NCI-H2227 (cell line): ENCODE data around the gene ALAS1.

Experiments used
- DNase-seq: peaks from one replicate; lab custom pipeline; 2025; ENCODE audit not compliant: unreplicated experiment; lab: John Stamatoyannopoulos, UW

Gene ALAS1

GRCh38 chr3:52233968-52234367, 36.0 kb downstream of the ALAS1 start:
- no peak for DNase-seq

- no peak for DNase-seq
Observed at GRCh38 chr3:52234516-52235447, 36.8 kb downstream of the ALAS1 start.

DNA sequence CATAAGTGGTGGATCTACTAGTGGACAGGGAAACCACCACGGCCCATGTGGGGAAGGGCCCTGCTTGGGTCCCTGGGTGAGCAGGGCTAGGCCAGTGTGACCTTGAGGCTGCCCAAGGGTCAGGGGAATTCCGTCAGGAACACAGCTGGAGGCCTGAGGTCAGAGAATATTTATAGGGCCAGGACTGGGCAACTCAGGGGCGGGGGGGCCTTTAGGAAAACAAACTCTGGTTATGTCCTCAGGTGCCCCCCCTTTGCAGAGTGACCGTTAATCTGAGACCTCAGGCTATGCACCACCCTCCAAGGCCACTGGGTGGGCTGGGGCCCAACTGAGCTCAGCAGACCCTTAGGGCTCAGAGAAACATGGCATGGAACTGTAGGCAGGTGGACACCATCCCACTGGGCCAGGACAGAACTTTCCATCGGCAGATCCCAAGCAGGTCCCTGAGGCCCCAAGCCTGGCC, 38.5 kb downstream of the ALAS1 start:
- DNase-seq, result no peak

DNA sequence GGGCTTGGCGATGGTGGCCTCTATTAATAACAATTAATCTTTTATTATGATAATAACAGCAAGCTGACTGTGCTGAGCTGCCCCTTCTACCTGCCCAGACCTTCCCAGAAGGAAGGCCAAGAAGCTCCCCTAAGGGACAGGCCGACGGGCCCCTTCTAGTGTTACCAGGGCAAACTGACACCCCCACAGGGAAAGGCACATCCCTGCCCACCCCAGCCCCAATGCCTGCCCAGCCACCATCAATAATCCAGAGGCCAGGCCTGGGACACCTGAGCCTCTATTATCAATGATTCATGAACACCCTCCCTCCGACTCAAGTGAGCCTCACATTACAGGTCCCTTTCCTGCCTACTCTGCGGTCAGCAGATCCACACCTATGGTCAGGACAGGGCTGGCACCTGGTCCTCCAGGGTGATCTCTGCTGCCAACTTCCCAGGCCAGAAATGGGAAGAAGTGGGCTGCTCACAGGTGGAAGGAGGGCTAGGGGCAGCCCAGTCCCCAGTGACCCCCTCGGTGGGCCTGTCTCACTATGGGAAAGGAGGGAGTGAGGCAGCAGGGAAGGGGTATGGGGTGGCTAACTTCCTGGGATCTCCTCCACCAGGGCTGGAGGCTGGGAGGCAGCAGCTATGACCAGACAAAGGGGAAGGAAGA, 39.2 kb downstream of the ALAS1 start:
- no peak for DNase-seq

- DNase-seq, result no peak
Observed at GRCh38 chr3:52237657-52238172, 39.8 kb downstream of the ALAS1 start.

GRCh38 chr3:52238193-52238760, 40.3 kb downstream of the ALAS1 start:
- DNase-seq, result no peak

GRCh38 chr3:52238761-52239701, 41.1 kb downstream of the ALAS1 start, which contains the start of gene TWF2:
TSS of gene TWF2 (minus strand) at chr3:52239158. CDS start at chr3:52239016, 142 bp downstream.
- peak; percentile 80 for DNase-seq

DNA sequence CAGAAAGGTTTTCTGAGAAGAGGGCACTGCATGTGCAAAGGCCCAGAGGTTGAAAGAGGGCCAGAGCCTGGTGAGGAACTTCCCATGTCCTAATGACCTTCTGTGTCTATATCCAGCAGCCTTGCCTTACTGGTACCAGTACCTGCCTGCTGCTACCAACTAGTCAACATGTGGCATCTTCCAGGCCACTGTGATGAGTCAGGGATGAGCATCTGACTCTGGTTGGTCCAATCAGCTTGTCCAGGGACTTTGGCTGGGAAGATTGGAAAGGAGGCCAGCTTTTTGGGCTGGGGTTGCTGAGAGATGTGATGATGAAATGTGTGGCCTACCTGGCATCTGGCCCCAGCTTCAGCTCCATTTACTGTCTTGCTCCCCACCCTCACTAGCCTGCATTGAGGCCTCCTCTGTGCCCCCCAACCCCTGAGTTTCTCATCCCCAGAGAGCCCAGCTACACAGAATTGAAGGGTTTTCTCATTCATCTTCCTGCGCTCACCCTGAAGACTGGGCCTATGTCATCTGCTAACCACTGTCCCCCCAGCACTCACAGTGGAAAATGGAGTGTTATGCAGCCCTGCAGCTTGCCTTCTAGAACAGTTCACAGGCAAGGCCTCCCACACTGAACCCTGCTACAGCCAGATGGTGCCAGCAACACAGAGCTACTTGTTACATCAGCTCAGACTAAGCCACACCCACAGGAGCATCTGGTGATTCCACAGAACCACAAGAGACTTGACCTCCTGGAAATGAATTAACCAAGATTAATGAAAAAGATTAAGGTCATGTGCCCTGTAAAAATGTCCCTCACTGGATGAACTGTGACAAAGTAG, 42.3 kb downstream of the ALAS1 start:
- DNase-seq, result peak; percentile 41

DNA sequence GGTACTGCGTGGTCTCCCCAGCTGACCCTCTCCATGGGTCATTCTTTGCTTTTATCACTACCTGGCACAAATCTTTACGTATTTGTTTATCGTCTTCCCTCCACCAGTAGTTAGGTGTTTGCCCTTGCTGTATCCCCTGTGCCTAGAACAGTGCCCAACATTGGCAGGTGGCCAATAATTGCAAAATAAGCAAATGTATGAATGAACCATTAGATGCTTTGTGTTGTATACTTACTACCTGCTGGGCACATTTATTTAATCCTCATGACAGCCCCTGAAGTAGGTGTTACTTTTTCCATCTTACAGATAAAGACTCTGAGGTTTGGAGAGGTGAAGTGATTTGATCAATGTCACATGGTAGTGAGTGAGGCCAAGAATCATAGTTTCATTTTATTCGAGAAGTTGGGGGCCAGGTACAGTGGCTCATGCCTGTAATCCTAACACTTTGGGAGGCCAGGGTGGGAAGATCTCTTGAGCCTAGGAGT, 43.0 kb downstream of the ALAS1 start:
- no peak for DNase-seq

DNA sequence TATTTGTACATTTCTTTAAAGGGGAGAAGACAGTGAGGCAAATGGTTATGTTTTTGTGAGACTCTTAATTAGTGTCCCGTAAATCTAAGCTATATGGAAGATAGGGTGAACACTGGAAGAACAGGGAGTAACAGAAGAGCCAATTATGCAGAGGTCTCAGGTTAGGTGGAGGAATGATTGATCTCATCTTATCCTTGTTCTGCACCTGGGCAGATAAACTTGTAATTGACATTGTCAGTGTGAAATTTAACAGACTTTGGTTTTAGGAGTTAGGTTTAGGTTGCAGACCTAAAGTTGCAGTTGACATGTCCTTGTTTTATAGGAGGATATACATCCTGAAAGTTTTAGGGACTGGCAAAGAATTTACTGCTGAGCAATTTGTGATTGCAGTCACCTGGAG, 44.1 kb downstream of the ALAS1 start:
- no peak for DNase-seq

GRCh38 chr3:52243791-52244628, 46.0 kb downstream of the ALAS1 start:
- no peak for DNase-seq

DNA sequence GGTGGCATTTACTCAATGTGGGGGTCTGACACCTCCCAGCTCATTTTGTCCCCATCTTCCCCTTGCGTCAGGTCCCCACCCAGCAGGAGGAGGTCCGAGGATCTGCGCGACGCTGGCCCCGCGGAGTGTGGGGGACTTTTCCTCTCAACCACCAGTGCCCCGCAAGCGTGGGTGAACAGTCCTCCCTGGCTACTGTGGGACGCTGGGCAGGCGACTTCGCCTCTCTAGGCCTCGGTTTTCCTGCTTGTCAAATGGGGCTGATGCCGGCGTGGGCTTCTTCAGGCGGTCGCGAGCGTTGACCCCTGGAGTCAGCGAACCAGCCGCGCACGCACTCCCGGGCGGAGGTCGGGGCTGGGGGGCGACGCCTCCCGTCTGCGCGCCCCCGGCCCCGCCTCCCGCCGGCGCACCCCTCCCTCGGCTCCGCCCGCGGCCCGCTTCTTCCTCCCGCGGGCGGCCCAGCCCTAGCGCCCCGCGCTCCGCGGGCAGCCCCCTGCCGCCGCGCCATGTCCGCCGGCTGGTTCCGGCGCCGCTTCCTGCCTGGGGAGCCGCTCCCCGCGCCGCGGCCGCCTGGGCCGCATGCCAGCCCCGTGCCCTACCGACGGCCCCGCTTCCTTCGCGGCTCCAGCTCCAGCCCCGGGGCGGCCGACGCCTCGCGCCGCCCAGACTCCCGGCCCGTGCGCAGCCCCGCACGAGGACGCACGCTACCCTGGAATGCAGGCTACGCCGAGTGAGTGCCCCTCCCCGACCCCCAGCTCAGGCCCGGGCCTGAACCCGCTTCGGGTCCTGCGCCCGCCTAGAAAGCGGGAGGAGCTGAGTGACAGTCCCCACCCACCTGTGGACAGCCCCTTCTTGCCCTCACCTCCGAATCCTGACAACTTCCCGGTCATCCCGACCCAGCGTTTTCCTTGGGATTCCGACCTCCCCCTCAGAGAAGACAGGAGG, 47.6 kb downstream of the ALAS1 start, which contains the start of gene PPM1M:
PPM1M (plus strand) TSS at position 438 of the 942 bp plus-strand sequence; CDS start at position 504, 66 bp downstream.
- DNase-seq, result peak; percentile 46

GRCh38 chr3:52246264-52246620, 48.3 kb downstream of the ALAS1 start:
- DNase-seq, result no peak

DNA sequence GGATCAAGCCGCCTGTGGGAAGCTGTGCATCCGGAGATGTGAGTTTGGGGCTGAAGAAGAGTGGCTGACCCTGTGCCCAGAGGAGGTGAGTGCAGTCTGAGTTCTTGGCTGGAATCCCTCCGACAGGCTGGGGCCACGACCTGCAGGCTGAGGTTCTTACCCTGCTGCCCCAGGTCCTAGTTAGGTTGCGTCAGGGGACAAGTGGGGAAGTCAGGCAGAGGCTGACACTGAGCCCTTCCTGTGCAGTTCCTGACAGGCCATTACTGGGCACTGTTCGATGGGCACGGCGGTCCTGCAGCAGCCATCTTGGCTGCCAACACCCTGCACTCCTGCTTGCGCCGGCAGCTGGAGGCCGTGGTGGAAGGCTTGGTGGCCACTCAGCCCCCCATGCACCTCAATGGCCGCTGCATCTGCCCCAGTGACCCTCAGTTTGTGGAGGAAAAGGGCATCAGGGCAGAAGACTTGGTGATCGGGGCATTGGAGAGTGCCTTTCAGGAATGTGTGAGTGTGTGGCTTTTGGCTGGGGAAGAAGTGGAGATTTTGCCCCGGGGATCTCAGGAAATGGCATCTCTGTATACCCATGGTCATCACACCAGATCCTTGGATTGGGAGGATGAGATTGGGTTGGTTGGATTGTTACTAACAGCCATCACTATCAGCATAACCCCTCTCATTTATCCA, 48.9 kb downstream of the ALAS1 start:
- DNase-seq, result no peak

- DNase-seq, result no peak
Observed at GRCh38 chr3:52247409-52248164, 49.6 kb downstream of the ALAS1 start.

- DNase-seq, result no peak
Observed at GRCh38 chr3:52248165-52248541, 50.2 kb downstream of the ALAS1 start.
